ENCODE measurements around the gene SFRP4.

SFRP4 gene

GRCh38 chr7:37925620-37926019, 9.0 kb upstream of the SFRP4 start:
- DNase-seq (ENCODE audit: low read depth in 2 of 2): no peak

- no peak for DNase-seq (ENCODE audit: low read depth in 2 of 2)
These were observed 7.9 kb upstream of the SFRP4 start for GRCh38 chr7:37924491-37925041.

- DNase-seq (ENCODE audit: low read depth in 2 of 2): no peak
These were observed 7.4 kb upstream of the SFRP4 start for GRCh38 chr7:37923996-37924395.

GRCh38 chr7:37921876-37922275, 5.3 kb upstream of the SFRP4 start:
- DNase-seq (ENCODE audit: low read depth in 2 of 2): no peak

- no peak for DNase-seq (ENCODE audit: low read depth in 2 of 2)
These were observed 4.5 kb upstream of the SFRP4 start for GRCh38 chr7:37920849-37921805.

- no peak for DNase-seq (ENCODE audit: low read depth in 2 of 2)
These were observed 3.8 kb upstream of the SFRP4 start, which contains the start of gene EPDR1 for GRCh38 chr7:37920305-37920848. TSS of gene EPDR1 (plus strand) at chr7:37920640. CDS start at chr7:37920940, 300 bp downstream.

GRCh38 chr7:37918526-37918925, 1.9 kb upstream of the SFRP4 start:
- DNase-seq (ENCODE audit: low read depth in 2 of 2): no peak

GRCh38 chr7:37916017-37916672, 472 bp downstream of the SFRP4 start:
- DNase-seq (ENCODE audit: low read depth in 2 of 2): no peak

GRCh38 chr7:37915438-37915837, 1.2 kb downstream of the SFRP4 start:
- no peak for DNase-seq (ENCODE audit: low read depth in 2 of 2)

- DNase-seq (ENCODE audit: low read depth in 2 of 2): no peak
These were observed 3.9 kb downstream of the SFRP4 start for GRCh38 chr7:37912756-37913155.

- no peak for DNase-seq (ENCODE audit: low read depth in 2 of 2)
These were observed 8.3 kb downstream of the SFRP4 start for GRCh38 chr7:37908221-37908788.

GRCh38 chr7:37901890-37902524, 14.6 kb downstream of the SFRP4 start:
- DNase-seq (ENCODE audit: low read depth in 2 of 2): no peak

GRCh38 chr7:37901236-37901827, 15.3 kb downstream of the SFRP4 start:
- DNase-seq (ENCODE audit: low read depth in 2 of 2): no peak

- no peak for DNase-seq (ENCODE audit: low read depth in 2 of 2)
These were observed 16.8 kb downstream of the SFRP4 start for GRCh38 chr7:37899712-37900247.

- no peak for DNase-seq (ENCODE audit: low read depth in 2 of 2)
These were observed 21.9 kb downstream of the SFRP4 start for GRCh38 chr7:37894671-37895070.

GRCh38 chr7:37893359-37893758, 23.3 kb downstream of the SFRP4 start:
- no peak for DNase-seq (ENCODE audit: low read depth in 2 of 2)

- no peak for DNase-seq (ENCODE audit: low read depth in 2 of 2)
These were observed 34.5 kb downstream of the SFRP4 start for GRCh38 chr7:37882086-37882485.
